SK-N-SH (cell line): Measurements from ENCODE around the gene DELE1. TPM values are rescaled to one million over a fixed set of nuclear protein-coding genes. Genes with fewer than 3 reads are reported as not detected.

Experiments used
- CTCF ChIA-PET: fragments of 300-600, 350-600 bp; formaldehyde crosslinking; extraction: SDS; loops from one replicate; lab custom pipeline; 2021; lab: Yijun Ruan, JAX
- POLR2A ChIA-PET: fragments of 350-600 bp; sonication (Branson Sonifier 250); formaldehyde crosslinking; extraction: SDS; loops from one replicate; lab custom pipeline; 2020; ENCODE audit warnings: antibody characterized with exemption, inconsistent platforms; lab: Yijun Ruan, JAX
- DNase-seq: peaks from one replicate; pipeline ENCODE4 v3.0.0; 2012
- H2AFZ ChIP-seq: fragments of 200-600 bp; sonication (generic); 2 replicates; pipeline ENCODE4 v1.8.1; 2016; ENCODE audit warnings: antibody characterized with exemption, mild to moderate bottlenecking, low read depth
- H3F3A ChIP-seq: fragments of 200-600 bp; sonication (generic); replicated peaks from 2 replicates; pipeline ENCODE3; 2016; ENCODE audit warnings: antibody characterized with exemption, mild to moderate bottlenecking; ENCODE audit not compliant: insufficient read depth
- H3K27ac ChIP-seq, 2 experiments: fragments of 200-500 bp in 1 of 2; fragments of 200-600 bp in 1 of 2; sonication (Bioruptor generic) in 1 of 2; sonication (generic), shearing (Covaris generic) in 1 of 2; 2 replicates each; pipeline versions ENCODE4 v1.5.1 to v1.6.1; 2014 to 2016; ENCODE audit warnings: low read depth in 2 of 2, inconsistent platforms in 1 of 2, low read length in 1 of 2, mild to moderate bottlenecking in 1 of 2, mixed read lengths in 1 of 2
- H3K27me3 ChIP-seq: fragments of 200-600 bp; sonication (generic), shearing (Covaris generic); 2 replicates; pipeline ENCODE4 v1.6.1; 2016; ENCODE audit warnings: mixed run types; ENCODE audit not compliant: insufficient read depth
- H3K36me3 ChIP-seq, 2 experiments: fragments of 200-500 bp in 1 of 2; fragments of 200-600 bp in 1 of 2; sonication (Bioruptor generic) in 1 of 2; sonication (generic) in 1 of 2; replicated peaks in 1 of 2; 2 replicates each; pipeline versions ENCODE3 to v1.5.1; 2014 to 2016; ENCODE audit warnings: low read length in 1 of 2, mild to moderate bottlenecking in 1 of 2; ENCODE audit not compliant: insufficient read depth in 2 of 2, control insufficient read depth in 1 of 2
- H3K4me1 ChIP-seq, 2 experiments: fragments of 200-500 bp in 1 of 2; fragments of 200-600 bp in 1 of 2; sonication (Bioruptor generic) in 1 of 2; sonication (generic), shearing (Covaris generic) in 1 of 2; 2 replicates each; pipeline versions ENCODE4 v1.5.1 to v1.6.1; 2014 to 2016; ENCODE audit warnings: low read depth in 1 of 2, low read length in 1 of 2, mixed run types in 1 of 2; ENCODE audit not compliant: insufficient read depth in 2 of 2, control insufficient read depth in 1 of 2
- H3K4me2 ChIP-seq: fragments of 200-600 bp; sonication (generic), shearing (Covaris generic); 2 replicates; pipeline ENCODE4 v1.6.1; 2017; ENCODE audit warnings: mixed run types
- H3K4me3 ChIP-seq, 2 experiments: fragments of 200-500 bp in 1 of 2; fragments of 200-600 bp in 1 of 2; sonication (Bioruptor generic) in 1 of 2; sonication (generic), shearing (Covaris generic) in 1 of 2; 2 replicates each; pipeline versions ENCODE4 v1.5.1 to v1.8.1; 2014 to 2016; ENCODE audit warnings: low read depth in 2 of 2, inconsistent platforms in 1 of 2, low read length in 1 of 2, mild to moderate bottlenecking in 1 of 2, mixed read lengths in 1 of 2, moderate library complexity in 1 of 2
- H3K79me2 ChIP-seq: fragments of 200-600 bp; sonication (generic); 2 replicates; pipeline ENCODE4 v1.8.1; 2017; ENCODE audit warnings: mild to moderate bottlenecking; ENCODE audit not compliant: insufficient read depth
- H3K9ac ChIP-seq: fragments of 200-600 bp; sonication (generic); 2 replicates; pipeline ENCODE4 v1.6.1; 2017; ENCODE audit warnings: mixed run types
- H3K9me2 ChIP-seq: fragments of 200-600 bp; sonication (generic); 2 replicates; pipeline ENCODE4 v1.6.1; 2017; ENCODE audit warnings: mixed run types
- H3K9me3 ChIP-seq: fragments of 200-600 bp; sonication (generic); 2 replicates; pipeline ENCODE4 v1.6.1; 2017; ENCODE audit warnings: mixed run types, mild to moderate bottlenecking, moderate library complexity
- H4K20me1 ChIP-seq: fragments of 200-600 bp; sonication (generic); 2 replicates; pipeline ENCODE4 v1.6.1; 2017; ENCODE audit warnings: mild to moderate bottlenecking, mixed run types; ENCODE audit not compliant: insufficient read depth
- EP300 ChIP-seq, 2 experiments: IDR thresholded peaks; 2 replicates each; pipeline versions ENCODE4 v1.4.0 to v1.6.1; 2012; ENCODE audit warnings: borderline replicate concordance in 1 of 2, low read depth in 1 of 2, low read length in 1 of 2
- EZH2phosphoT487 ChIP-seq: fragments of 200-600 bp; sonication (generic); IDR thresholded peaks from 2 replicates; pipeline ENCODE4 v1.6.1; 2017; ENCODE audit warnings: low read depth, mixed run types, mild to moderate bottlenecking, antibody characterized with exemption, moderate library complexity, borderline replicate concordance
- FOSL2 ChIP-seq: IDR thresholded peaks from 2 replicates; pipeline ENCODE4 v1.4.0; 2012; ENCODE audit warnings: low read depth, mild to moderate bottlenecking, moderate library complexity, borderline replicate concordance
- FOXJ3 ChIP-seq: sonication (generic); formaldehyde crosslinking; IDR thresholded peaks from 2 replicates; pipeline ENCODE4 v1.5.1; 2020; ENCODE audit warnings: mild to moderate bottlenecking, missing genetic modification reagents
- JUND ChIP-seq: IDR thresholded peaks from 2 replicates; pipeline ENCODE4 v1.4.0; 2012
- MEF2A ChIP-seq: IDR thresholded peaks from 2 replicates; pipeline ENCODE4 v1.4.0; 2012; ENCODE audit warnings: low read depth, borderline replicate concordance
- NFIC ChIP-seq: IDR thresholded peaks from 2 replicates; pipeline ENCODE4 v1.4.0; 2012; ENCODE audit warnings: borderline replicate concordance
- RCOR1 ChIP-seq: fragments of 150-350 bp; IDR thresholded peaks from 2 replicates; pipeline ENCODE4 v1.6.1; 2017; ENCODE audit warnings: antibody characterized with exemption, low read length
- SMC3 ChIP-seq: IDR thresholded peaks from 2 replicates; pipeline ENCODE4 v1.6.1; 2012; ENCODE audit warnings: low read depth, low read length, improper control_type of control experiment
- TAF1 ChIP-seq: IDR thresholded peaks from 2 replicates; pipeline ENCODE4 v1.6.1; 2012; ENCODE audit warnings: low read depth, mild to moderate bottlenecking, low read length, moderate library complexity, borderline replicate concordance
- TCF12 ChIP-seq: IDR thresholded peaks from 2 replicates; pipeline ENCODE4 v1.4.0; 2012
- TEAD4 ChIP-seq: IDR thresholded peaks from 2 replicates; pipeline ENCODE4 v1.4.0; 2012; ENCODE audit warnings: mild to moderate bottlenecking, borderline replicate concordance; ENCODE audit not compliant: insufficient read depth
- WGBS: methylation state at CpG from one replicate; pipeline ENCODE4 v1.1.6; 2017; ENCODE audit warnings: low lambda C conversion rate; 5-methylcytosine and 5-hydroxymethylcytosine counted together
- polyA plus RNA-seq, 3 experiments: library from polyadenylated mRNA; depleted of rRNA; stranded (reverse); fragments of >200 nt; gene quantifications; 2 replicates each; pipeline ENCODE4 v1.2.3, GENCODE V29; 2012
- TF ChIP-seq, protein P1 (sequence below): IDR thresholded peaks from 2 replicates; pipeline ENCODE4; 2012
- TF ChIP-seq, protein P2 (sequence below): fragments of 200-600 bp; sonication (generic); IDR thresholded peaks from 2 replicates; pipeline ENCODE4 v1.6.1; 2017; ENCODE audit warnings: antibody characterized with exemption, mild to moderate bottlenecking, moderate library complexity
- TF ChIP-seq, protein P3 (sequence below): IDR thresholded peaks from 2 replicates; pipeline ENCODE4 v1.4.0; 2012; ENCODE audit warnings: low read depth
- TF ChIP-seq, protein P4 (sequence below): fragments of 150-350 bp; IDR thresholded peaks from 2 replicates; pipeline ENCODE4 v1.6.1; 2016; ENCODE audit warnings: mild to moderate bottlenecking, low read depth, low read length

DELE1 gene
- polyA plus RNA-seq, 1 of the 3 experiments (the other 2 are of a cell fraction): 60.3 TPM

DNA sequence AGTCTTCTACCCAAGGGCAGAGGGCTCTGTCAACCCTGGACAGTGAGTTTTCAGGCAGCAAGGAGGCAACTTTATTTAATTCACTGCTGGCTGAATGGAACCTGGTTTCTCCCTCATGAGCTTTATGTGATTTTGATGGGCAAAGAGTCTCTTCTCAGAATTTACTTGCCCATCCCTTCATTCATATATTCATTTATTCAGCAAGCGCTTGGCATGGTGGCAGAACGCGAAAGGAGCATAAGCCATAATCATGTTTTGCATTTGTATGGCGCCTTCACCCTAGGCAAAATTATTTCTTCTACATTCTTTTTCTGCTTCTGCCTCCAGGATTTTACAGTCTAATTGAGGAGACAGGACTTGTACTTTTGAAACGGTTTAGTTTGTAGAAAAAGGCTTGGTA lies 8.0 kb downstream of the DELE1 start:
- peaks cover 48 to 87% of the 10 kb centered on the region in 2 experiments for H3K36me3 ChIP-seq
- no peaks in the 10 kb centered on the region; the same call in 1 of the 2 replicates for H3K79me2 ChIP-seq
- ChIA-PET POLR2A (no interaction called here), CTCF (interaction anchor here (1.4 to 20.3 kb wide), 3 partner anchors 8 to 27 kb away, joined by 3 to 256 read pairs (median 4); partner anchors contain the start of genes DELE1 and PCDH12)
- no peaks in the 10 kb centered on the region for H3K9me2 ChIP-seq
- DNase-seq: no peak
- no peak overlapping the region for H3K9ac ChIP-seq
- H3K4me2 ChIP-seq: no peak overlapping the region
- WGBS: 97% methylated on average over 5 of the region's 5 CpGs
- H3F3A ChIP-seq: no peaks in the 10 kb centered on the region
- H3K27ac ChIP-seq: no peak overlapping the region
- peaks cover 0 to 18% of the 10 kb centered on the region in 2 experiments; a peak in 2 of 4 replicates for H3K4me1 ChIP-seq
- H3K27me3 ChIP-seq: no peaks in the 10 kb centered on the region
- H3K9me3 ChIP-seq: no peaks in the 10 kb centered on the region
- no peak overlapping the region for H3K4me3 ChIP-seq
- no peak overlapping the region for H2AFZ ChIP-seq
- H4K20me1 ChIP-seq: no peaks in the 10 kb centered on the region
- no peak for TF ChIP-seq FOSL2
- no peak for TF ChIP-seq NFIC
- no peak for TF ChIP-seq MEF2A
- TF ChIP-seq SMC3: no peak
- no peak for TF ChIP-seq EP300 (IDR thresholded peaks at IDR 0.05; ENCODE audit: borderline replicate concordance in 1 of 2, low read depth in 1 of 2, low read length in 1 of 2)
- TF ChIP-seq JUND: no peak
- no peak for TF ChIP-seq RCOR1
- TF ChIP-seq, protein P1, sequence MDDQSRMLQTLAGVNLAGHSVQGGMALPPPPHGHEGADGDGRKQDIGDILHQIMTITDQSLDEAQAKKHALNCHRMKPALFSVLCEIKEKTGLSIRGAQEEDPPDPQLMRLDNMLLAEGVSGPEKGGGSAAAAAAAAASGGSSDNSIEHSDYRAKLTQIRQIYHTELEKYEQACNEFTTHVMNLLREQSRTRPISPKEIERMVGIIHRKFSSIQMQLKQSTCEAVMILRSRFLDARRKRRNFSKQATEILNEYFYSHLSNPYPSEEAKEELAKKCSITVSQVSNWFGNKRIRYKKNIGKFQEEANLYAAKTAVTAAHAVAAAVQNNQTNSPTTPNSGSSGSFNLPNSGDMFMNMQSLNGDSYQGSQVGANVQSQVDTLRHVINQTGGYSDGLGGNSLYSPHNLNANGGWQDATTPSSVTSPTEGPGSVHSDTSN: no peak
- no peak for TF ChIP-seq TEAD4
- TF ChIP-seq TAF1: no peak
- no peak for TF ChIP-seq EZH2phosphoT487
- TF ChIP-seq, protein P2, sequence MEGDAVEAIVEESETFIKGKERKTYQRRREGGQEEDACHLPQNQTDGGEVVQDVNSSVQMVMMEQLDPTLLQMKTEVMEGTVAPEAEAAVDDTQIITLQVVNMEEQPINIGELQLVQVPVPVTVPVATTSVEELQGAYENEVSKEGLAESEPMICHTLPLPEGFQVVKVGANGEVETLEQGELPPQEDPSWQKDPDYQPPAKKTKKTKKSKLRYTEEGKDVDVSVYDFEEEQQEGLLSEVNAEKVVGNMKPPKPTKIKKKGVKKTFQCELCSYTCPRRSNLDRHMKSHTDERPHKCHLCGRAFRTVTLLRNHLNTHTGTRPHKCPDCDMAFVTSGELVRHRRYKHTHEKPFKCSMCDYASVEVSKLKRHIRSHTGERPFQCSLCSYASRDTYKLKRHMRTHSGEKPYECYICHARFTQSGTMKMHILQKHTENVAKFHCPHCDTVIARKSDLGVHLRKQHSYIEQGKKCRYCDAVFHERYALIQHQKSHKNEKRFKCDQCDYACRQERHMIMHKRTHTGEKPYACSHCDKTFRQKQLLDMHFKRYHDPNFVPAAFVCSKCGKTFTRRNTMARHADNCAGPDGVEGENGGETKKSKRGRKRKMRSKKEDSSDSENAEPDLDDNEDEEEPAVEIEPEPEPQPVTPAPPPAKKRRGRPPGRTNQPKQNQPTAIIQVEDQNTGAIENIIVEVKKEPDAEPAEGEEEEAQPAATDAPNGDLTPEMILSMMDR: no peak
- TF ChIP-seq FOXJ3 (CRISPR knock-in tag): no peak
- TF ChIP-seq, protein P3, sequence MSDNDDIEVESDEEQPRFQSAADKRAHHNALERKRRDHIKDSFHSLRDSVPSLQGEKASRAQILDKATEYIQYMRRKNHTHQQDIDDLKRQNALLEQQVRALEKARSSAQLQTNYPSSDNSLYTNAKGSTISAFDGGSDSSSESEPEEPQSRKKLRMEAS: no peak
- TF ChIP-seq, protein P4, sequence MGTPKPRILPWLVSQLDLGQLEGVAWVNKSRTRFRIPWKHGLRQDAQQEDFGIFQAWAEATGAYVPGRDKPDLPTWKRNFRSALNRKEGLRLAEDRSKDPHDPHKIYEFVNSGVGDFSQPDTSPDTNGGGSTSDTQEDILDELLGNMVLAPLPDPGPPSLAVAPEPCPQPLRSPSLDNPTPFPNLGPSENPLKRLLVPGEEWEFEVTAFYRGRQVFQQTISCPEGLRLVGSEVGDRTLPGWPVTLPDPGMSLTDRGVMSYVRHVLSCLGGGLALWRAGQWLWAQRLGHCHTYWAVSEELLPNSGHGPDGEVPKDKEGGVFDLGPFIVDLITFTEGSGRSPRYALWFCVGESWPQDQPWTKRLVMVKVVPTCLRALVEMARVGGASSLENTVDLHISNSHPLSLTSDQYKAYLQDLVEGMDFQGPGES: no peak
- TF ChIP-seq TCF12: no peak
